Measurements from ENCODE around the gene PCDHA6. TPM values are rescaled to one million over a fixed set of nuclear protein-coding genes. Genes with fewer than 3 reads are reported as not detected.
A peak's percentile ranks its signal among the peaks of the same experiment; 100 is the strongest.

The PCDHA6 gene
- total and polyA plus RNA-seq, 2 donors from 2014 or later = 0.80 to 3.6 TPM

GRCh38 chr5:140877262-140877581 is 49.5 kb downstream of the PCDHA6 start:
- no peaks in the 10 kb centered on the region for H3K27me3 ChIP-seq (ENCODE audit: control insufficient read depth, insufficient read depth, low read length)

More at GRCh38 chr5:140877262-140877581, 49.5 kb downstream of the PCDHA6 start:
- Histone ChIP-seq H3K4me3 (ENCODE audit: low read length in 3 of 3) (no peak overlapping the region), H3K9me3 (ENCODE audit: control insufficient read depth in 2 of 3, insufficient read depth in 1 of 3, low read length in 3 of 3) (peaks cover 0 to 7% (median 5%) of the 10 kb centered on the region in 3 donors), H3K27ac (ENCODE audit: low read depth in 2 of 2, low read length in 2 of 2) (no peak overlapping the region), H3K4me1 (ENCODE audit: control insufficient read depth in 2 of 3, insufficient read depth in 2 of 3, low read depth in 1 of 3, low read length in 3 of 3) (no peaks in the 10 kb centered on the region), H3K36me3 (ENCODE audit: control insufficient read depth in 2 of 3, insufficient read depth in 3 of 3, low read length in 3 of 3) (no peaks in the 10 kb centered on the region), H3K9ac (ENCODE audit: low read length in 3 of 3) (no peak overlapping the region)
- TF ChIP-seq CTCF (IDR thresholded peaks at IDR 0.05; ENCODE audit: borderline replicate concordance, extremely low read depth, insufficient read depth) = no peak
- intact Hi-C loops (cut with DNase I) = no loop called here
- FAIRE-seq (no peak), DNase-seq (peak in 1 of 5 donors; percentile 59)

Other genes starting within 250 kb of the PCDHA6 start
- 68.8 TPM for gene CD14, start 194.8 kb upstream of the PCDHA6 start, total RNA-seq
- 43.8 TPM for gene CD14, start 194.8 kb upstream of the PCDHA6 start, polyA plus RNA-seq (ENCODE audit: insufficient read depth, low read depth, low replicate concordance)
- gene TMCO6, start 188.5 kb upstream of the PCDHA6 start, total RNA-seq = 19.0 TPM
- 7.6 TPM for gene TMCO6, start 188.5 kb upstream of the PCDHA6 start, polyA plus RNA-seq (ENCODE audit: insufficient read depth, low read depth, low replicate concordance)
- gene NDUFA2, start 180.3 kb upstream of the PCDHA6 start, total RNA-seq = 56.8 TPM
- 326 TPM for gene NDUFA2, start 180.3 kb upstream of the PCDHA6 start, polyA plus RNA-seq (ENCODE audit: insufficient read depth, low read depth, low replicate concordance)
- gene IK, start 180.1 kb upstream of the PCDHA6 start, total RNA-seq = 76.9 TPM
- 72.5 TPM for gene IK, start 180.1 kb upstream of the PCDHA6 start, polyA plus RNA-seq (ENCODE audit: insufficient read depth, low read depth, low replicate concordance)
- gene WDR55, start 163.1 kb upstream of the PCDHA6 start, total RNA-seq = 20.8 TPM
- gene WDR55, start 163.1 kb upstream of the PCDHA6 start, polyA plus RNA-seq (ENCODE audit: insufficient read depth, low read depth, low replicate concordance) = 13.7 TPM
- gene DND1, start 154.4 kb upstream of the PCDHA6 start, total RNA-seq = 1.0 TPM
- gene DND1, start 154.4 kb upstream of the PCDHA6 start, polyA plus RNA-seq (ENCODE audit: insufficient read depth, low read depth, low replicate concordance) = 0.41 TPM
- gene HARS1, start 136.6 kb upstream of the PCDHA6 start, total RNA-seq = 52.2 TPM
- 48.6 TPM for gene HARS1, start 136.6 kb upstream of the PCDHA6 start, polyA plus RNA-seq (ENCODE audit: insufficient read depth, low read depth, low replicate concordance)
- gene HARS2, start 136.5 kb upstream of the PCDHA6 start, total RNA-seq = 27.6 TPM
- 26.7 TPM for gene HARS2, start 136.5 kb upstream of the PCDHA6 start, polyA plus RNA-seq (ENCODE audit: insufficient read depth, low read depth, low replicate concordance)
- 51.4 TPM for gene ZMAT2, start 127.5 kb upstream of the PCDHA6 start, total RNA-seq
- 122 TPM for gene ZMAT2, start 127.5 kb upstream of the PCDHA6 start, polyA plus RNA-seq (ENCODE audit: insufficient read depth, low read depth, low replicate concordance)
- gene PCDHA1, start 41.8 kb upstream of the PCDHA6 start, total RNA-seq = 0.13 TPM
- not detected for gene PCDHA1, start 41.8 kb upstream of the PCDHA6 start, polyA plus RNA-seq (ENCODE audit: insufficient read depth, low read depth, low replicate concordance)
- 0.50 TPM for gene PCDHA2, start 33.1 kb upstream of the PCDHA6 start, total RNA-seq
- gene PCDHA2, start 33.1 kb upstream of the PCDHA6 start, polyA plus RNA-seq (ENCODE audit: insufficient read depth, low read depth, low replicate concordance) = 0.17 TPM
- 1.4 TPM for gene PCDHA3, start 26.9 kb upstream of the PCDHA6 start, total RNA-seq
- gene PCDHA3, start 26.9 kb upstream of the PCDHA6 start, polyA plus RNA-seq (ENCODE audit: insufficient read depth, low read depth, low replicate concordance) = 0.13 TPM
- 4.1 TPM for gene PCDHA4, start 20.9 kb upstream of the PCDHA6 start, total RNA-seq
- gene PCDHA4, start 20.9 kb upstream of the PCDHA6 start, polyA plus RNA-seq (ENCODE audit: insufficient read depth, low read depth, low replicate concordance) = 1.1 TPM
- gene PCDHA5, start 6.3 kb upstream of the PCDHA6 start, total RNA-seq = 0.91 TPM
- not detected for gene PCDHA5, start 6.3 kb upstream of the PCDHA6 start, polyA plus RNA-seq (ENCODE audit: insufficient read depth, low read depth, low replicate concordance)
- 1.1 TPM for gene PCDHA7, start 6.3 kb downstream of the PCDHA6 start, total RNA-seq
- gene PCDHA7, start 6.3 kb downstream of the PCDHA6 start, polyA plus RNA-seq (ENCODE audit: insufficient read depth, low read depth, low replicate concordance) = 0.62 TPM
- gene PCDHA8, start 13.2 kb downstream of the PCDHA6 start, total RNA-seq = 0.82 TPM
- not detected for gene PCDHA8, start 13.2 kb downstream of the PCDHA6 start, polyA plus RNA-seq (ENCODE audit: insufficient read depth, low read depth, low replicate concordance)
- gene PCDHA9, start 20.4 kb downstream of the PCDHA6 start, total RNA-seq = 0.85 TPM
- gene PCDHA9, start 20.4 kb downstream of the PCDHA6 start, polyA plus RNA-seq (ENCODE audit: insufficient read depth, low read depth, low replicate concordance) = not detected
- 7.6 TPM for gene PCDHA10, start 27.9 kb downstream of the PCDHA6 start, total RNA-seq
- gene PCDHA10, start 27.9 kb downstream of the PCDHA6 start, polyA plus RNA-seq (ENCODE audit: insufficient read depth, low read depth, low replicate concordance) = 1.7 TPM
- 2.0 TPM for gene PCDHA11, start 41.0 kb downstream of the PCDHA6 start, total RNA-seq
- 0.77 TPM for gene PCDHA11, start 41.0 kb downstream of the PCDHA6 start, polyA plus RNA-seq (ENCODE audit: insufficient read depth, low read depth, low replicate concordance)
- 5.2 TPM for gene PCDHA12, start 47.3 kb downstream of the PCDHA6 start, total RNA-seq
- gene PCDHA12, start 47.3 kb downstream of the PCDHA6 start, polyA plus RNA-seq (ENCODE audit: insufficient read depth, low read depth, low replicate concordance) = 1.1 TPM
- gene PCDHA13, start 54.2 kb downstream of the PCDHA6 start, total RNA-seq = 1.8 TPM
- gene PCDHA13, start 54.2 kb downstream of the PCDHA6 start, polyA plus RNA-seq (ENCODE audit: insufficient read depth, low read depth, low replicate concordance) = 0.49 TPM
- gene PCDHAC1, start 98.3 kb downstream of the PCDHA6 start, total RNA-seq = 2.9 TPM
- 0.43 TPM for gene PCDHAC1, start 98.3 kb downstream of the PCDHA6 start, polyA plus RNA-seq (ENCODE audit: insufficient read depth, low read depth, low replicate concordance)
- 3.6 TPM for gene PCDHAC2, start 138.5 kb downstream of the PCDHA6 start, total RNA-seq
- gene PCDHAC2, start 138.5 kb downstream of the PCDHA6 start, polyA plus RNA-seq (ENCODE audit: insufficient read depth, low read depth, low replicate concordance) = 0.30 TPM
- gene PCDHB1, start 223.4 kb downstream of the PCDHA6 start, total RNA-seq = 0.50 TPM
- gene PCDHB1, start 223.4 kb downstream of the PCDHA6 start, polyA plus RNA-seq (ENCODE audit: insufficient read depth, low read depth, low replicate concordance) = 0.09 TPM